Gastrocnemius medialis (tissue), 4 donors: ENCODE measurements around the gene TOB1. TPM values are rescaled to one million over a fixed set of nuclear protein-coding genes. Genes with fewer than 3 reads are reported as not detected.

Experiments
- ATAC-seq, 2 donors: fragments of 150-250 bp; one replicate each; pipeline ENCODE4 v1.9.1; 2016
- DNase-seq, 2 donors: peaks; one replicate each; pipeline ENCODE4 v3.0.0-alpha.2; 2019
- H3K27ac ChIP-seq, 4 donors: fragments of 200-600 bp; sonication (generic); 1 replicate in 1 of 4; 2 replicates in 3 of 4; pipeline ENCODE4 v1.5.1; 2016 to 2018; ENCODE audit warnings: mild to moderate bottlenecking in 2 of 4, moderate library complexity in 1 of 4
- H3K27me3 ChIP-seq, 3 donors: fragments of 200-600 bp; sonication (generic) in 2 of 3; 1 replicate in 1 of 3; 2 replicates in 2 of 3; pipeline versions ENCODE4 v1.5.1 to v1.6.0; 2016 to 2019; ENCODE audit warnings: mild to moderate bottlenecking in 1 of 3, moderate library complexity in 1 of 3
- H3K36me3 ChIP-seq, 2 donors: fragments of 200-600 bp; sonication (generic) in 1 of 2; one replicate each; pipeline ENCODE4 v1.5.1; 2017 to 2018
- H3K4me1 ChIP-seq, 2 donors: fragments of 200-600 bp; sonication (generic) in 1 of 2; one replicate each; pipeline ENCODE4 v1.5.1; 2016 to 2017; ENCODE audit warnings: mild to moderate bottlenecking in 2 of 2
- H3K4me3 ChIP-seq, 4 donors: fragments of 200-600 bp; sonication (generic) in 3 of 4; 1 replicate in 1 of 4; 2 replicates in 3 of 4; pipeline ENCODE4 v1.5.1; 2016 to 2019; ENCODE audit warnings: mild to moderate bottlenecking in 2 of 4
- H3K9me3 ChIP-seq, 3 donors: fragments of 200-600 bp; sonication (generic) in 2 of 3; 1 replicate in 1 of 3; 2 replicates in 2 of 3; pipeline ENCODE4 v1.5.1; 2016 to 2019
- CTCF ChIP-seq, 5 experiments: fragments of 450-650 bp in 3 of 5; fragments of 200-600 bp in 2 of 5; sonication (generic) in 2 of 5; IDR thresholded peaks in 4 of 5; conservative IDR thresholded peaks in 1 of 5; 1 replicate in 4 of 5; 2 replicates in 1 of 5; pipeline ENCODE4 v1.5.1; 2016 to 2019; ENCODE audit warnings: antibody characterized with exemption in 5 of 5, mild to moderate bottlenecking in 3 of 5, moderate library complexity in 3 of 5
- POLR2A ChIP-seq, 2 donors: fragments of 450-650 bp; IDR thresholded peaks; one replicate each; pipeline ENCODE4 v1.6.1; 2017; ENCODE audit warnings: antibody characterized with exemption in 2 of 2, mild to moderate bottlenecking in 2 of 2, moderate library complexity in 2 of 2
- in situ Hi-C, 4 donors: fragments of 200-750 bp; cut with MboI; loops; one replicate each; pipeline versions ENCODE4 v1.15.0 to v1.8.0; 2017; ENCODE audit warnings: low sequenced_read_pairs in 4 of 4
- intact Hi-C: fragments of 100-400 bp; cut with DNase I; formaldehyde crosslinking; loops from one replicate; pipeline ENCODE4 v1.15.1; 2023; ENCODE audit warnings: low total_unique reads
- total RNA-seq, 4 donors: library from RNA; depleted of rRNA; stranded (reverse); fragments of >200 nt; gene quantifications; one replicate each; pipeline versions ENCODE4 v1.1.0 to v1.2.3, GENCODE V29; 2016

TOB1 gene
- total RNA-seq, 4 donors from 2014 or later, result 13.6 to 53.5 (median 28.2) TPM

- in situ Hi-C loops (no loop called here), intact Hi-C loops (no loop called here)
- H3K36me3 ChIP-seq, result no peaks in the 10 kb centered on the region
- ATAC-seq (no peak), DNase-seq (no peak)
- TF ChIP-seq POLR2A (IDR thresholded peaks at IDR 0.05) (no peak), CTCF (IDR thresholded peaks at IDR 0.05 in 4 of 5, conservative IDR thresholded peaks at IDR 0.05 in 1 of 5) (no peak)
- no peaks in the 10 kb centered on the region for H3K9me3 ChIP-seq
- no peak overlapping the region for H3K27ac ChIP-seq
- no peaks in the 10 kb centered on the region for H3K27me3 ChIP-seq
- no peak overlapping the region for H3K4me3 ChIP-seq
- H3K4me1 ChIP-seq, result peaks cover 0 to 6% of the 10 kb centered on the region in 2 donors
Observed at GRCh38 chr17:50813583-50813982, 52.6 kb downstream of the TOB1 start.

Other genes starting within 250 kb of the TOB1 start
- 1 to 10 TPM in 1 of 4 donors, under 1 TPM in 3; 0.51 to 1.3 (median 0.76) TPM for gene ABCC3, start 231.5 kb downstream of the TOB1 start, total RNA-seq
- 100 to 1,000 TPM in 3 of 4 donors, 10 to 100 TPM in 1; 97.3 to 135 (median 112) TPM for gene ANKRD40, start 158.4 kb downstream of the TOB1 start, total RNA-seq
- gene LUC7L3, start 146.8 kb downstream of the TOB1 start, total RNA-seq, result 10 to 100 TPM; 10.4 to 67.3 (median 25.7) TPM
- gene ANKRD40CL, start 98.8 kb downstream of the TOB1 start, total RNA-seq, result not detected
- under 1 TPM in 3 of 4 donors, not detected in 1; 0.09 to 0.22 (median 0.20) TPM for gene WFIKKN2, start 30.8 kb downstream of the TOB1 start, total RNA-seq